SH-SY5Y (cell line): Measurements from ENCODE around the gene SLC30A3.

Experiments used
- GATA2 ChIP-seq: IDR thresholded peaks from 2 replicates; pipeline ENCODE4 v1.6.1; 2011; ENCODE audit warnings: mild to moderate bottlenecking, low read depth, low read length
- GATA3 ChIP-seq: IDR thresholded peaks from 2 replicates; pipeline ENCODE4 v1.6.1; 2011; ENCODE audit warnings: low read depth, mild to moderate bottlenecking, low read length, moderate library complexity

DNA sequence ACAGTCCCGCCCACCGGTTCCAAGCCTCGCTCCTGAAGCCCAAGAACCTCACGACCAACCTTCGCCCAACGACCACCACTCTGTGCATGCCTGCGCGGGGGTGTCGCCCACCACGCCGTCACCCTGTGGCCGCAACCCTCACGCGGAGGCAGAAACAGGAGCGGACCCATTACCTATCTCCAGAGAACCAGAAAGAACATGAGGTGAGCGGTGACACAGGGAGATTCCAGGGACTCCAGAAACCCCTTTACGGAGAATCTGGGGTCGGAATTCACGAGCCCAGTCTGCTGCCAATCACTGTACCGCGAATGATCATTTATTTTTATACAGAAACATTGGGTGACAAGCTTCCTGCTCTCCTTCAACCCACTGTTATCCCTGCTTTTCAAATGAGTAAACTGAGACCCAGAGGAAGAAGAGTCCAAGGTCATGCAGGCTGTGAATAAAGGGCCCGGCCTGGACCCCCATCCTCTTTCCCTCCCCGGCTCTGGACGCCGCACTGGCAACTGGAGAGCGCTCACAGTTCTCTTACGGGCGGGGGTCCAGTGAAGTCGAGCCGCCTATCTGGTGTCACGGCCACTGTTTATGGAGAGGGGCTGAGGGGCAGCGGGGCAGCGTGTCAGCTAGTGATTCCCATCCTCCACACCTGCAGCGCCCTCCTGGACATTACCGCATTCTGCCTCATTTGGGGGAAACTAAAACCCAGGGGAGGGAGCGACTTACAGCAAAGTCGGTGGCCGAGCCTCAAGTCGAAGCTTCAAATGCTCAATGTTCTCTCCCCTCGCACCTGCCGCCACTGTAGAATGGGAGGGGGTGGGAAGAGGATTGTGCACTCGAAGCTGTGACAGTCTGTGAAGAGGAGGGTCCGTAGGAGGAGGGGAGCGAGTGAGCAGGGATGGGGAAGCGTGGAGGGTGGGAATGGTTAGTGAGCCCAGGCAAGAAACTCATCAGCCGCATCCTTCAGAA lies 723 bp upstream of the SLC30A3 start:
- TF ChIP-seq GATA3 = no peak
- no peak for TF ChIP-seq GATA2
